SK-N-MC (cell line): ENCODE results near the gene FARS2.

ENCODE experiments used
- EZH2 ChIP-seq: fragments of 200-600 bp; sonication (generic); IDR thresholded peaks from one replicate; pipeline ENCODE4 v1.6.1; 2017; ENCODE audit warnings: antibody characterized with exemption
- POLR2AphosphoS5 ChIP-seq: IDR thresholded peaks from 2 replicates; pipeline ENCODE4 v1.6.1; 2012; ENCODE audit warnings: mild to moderate bottlenecking, low read depth, low read length, borderline replicate concordance

GRCh38 chr6:5671601-5672559, 410.6 kb downstream of the FARS2 start:
- TF ChIP-seq EZH2 (no peak), POLR2AphosphoS5 (no peak)
